HG02610 (cell line): ENCODE measurements around the gene TMTC1.
A peak's percentile ranks its signal among the peaks of the same experiment; 100 is the strongest.
"Not testable (repeated sequence)": the region's sequence is repeated elsewhere in the genome, so short reads cannot be mapped to it uniquely, and the experiment has no call there.

ENCODE experiments used
- ATAC-seq: cut with Tn5 transposase; IDR thresholded peaks from one replicate; pipeline ENCODE4 v1.9.1; 2021; ENCODE audit warnings: mild to moderate bottlenecking, moderate library complexity; ENCODE audit not compliant: unreplicated experiment

The TMTC1 gene

GRCh38 chr12:29580971-29581370, 202.8 kb downstream of the TMTC1 start:
- ATAC-seq, result no peak

GRCh38 chr12:29578731-29579130, 205.0 kb downstream of the TMTC1 start:
- no peak for ATAC-seq

GRCh38 chr12:29578070-29578469, 205.7 kb downstream of the TMTC1 start:
- no peak for ATAC-seq

- no peak for ATAC-seq
Observed at GRCh38 chr12:29574500-29574899, 209.2 kb downstream of the TMTC1 start.

GRCh38 chr12:29572938-29573337, 210.8 kb downstream of the TMTC1 start:
- ATAC-seq, result no peak

GRCh38 chr12:29572464-29572863, 211.3 kb downstream of the TMTC1 start:
- no peak for ATAC-seq

GRCh38 chr12:29569132-29569757, 214.5 kb downstream of the TMTC1 start:
- ATAC-seq, result no peak

- ATAC-seq, result no peak
Observed at GRCh38 chr12:29566441-29566840, 217.3 kb downstream of the TMTC1 start.

- ATAC-seq, result no peak
Observed at GRCh38 chr12:29565727-29566126, 218.0 kb downstream of the TMTC1 start.

- no peak for ATAC-seq
Observed at GRCh38 chr12:29564925-29565324, 218.8 kb downstream of the TMTC1 start.

- peak; percentile 53 for ATAC-seq
Observed at GRCh38 chr12:29563636-29564035, 220.1 kb downstream of the TMTC1 start.

- ATAC-seq, result no peak
Observed at GRCh38 chr12:29563071-29563470, 220.7 kb downstream of the TMTC1 start.

GRCh38 chr12:29562110-29562804, 221.5 kb downstream of the TMTC1 start:
- ATAC-seq, result no peak

GRCh38 chr12:29561664-29562071, 222.1 kb downstream of the TMTC1 start:
- no peak for ATAC-seq

- no peak for ATAC-seq
Observed at GRCh38 chr12:29559198-29559597, 224.5 kb downstream of the TMTC1 start.

GRCh38 chr12:29556363-29556762, 227.4 kb downstream of the TMTC1 start:
- no peak for ATAC-seq

- not testable (repeated sequence) for ATAC-seq
Observed at GRCh38 chr12:29555451-29555850, 228.3 kb downstream of the TMTC1 start.

GRCh38 chr12:29552994-29553748, 230.6 kb downstream of the TMTC1 start:
- ATAC-seq, result no peak

- ATAC-seq, result peak; percentile 91
Observed at GRCh38 chr12:29552324-29552927, 231.3 kb downstream of the TMTC1 start.

GRCh38 chr12:29551812-29552211, 231.9 kb downstream of the TMTC1 start:
- ATAC-seq, result no peak

GRCh38 chr12:29547864-29548263, 235.9 kb downstream of the TMTC1 start:
- ATAC-seq, result no peak
